HG03139 (cell line): ENCODE measurements around the gene STXBP5L.
"Not testable (repeated sequence)": the region's sequence is repeated elsewhere in the genome, so short reads cannot be mapped to it uniquely, and the experiment has no call there.

Experiments used
- ATAC-seq: cut with Tn5 transposase; IDR thresholded peaks from one replicate; pipeline ENCODE4 v1.9.1; 2021; ENCODE audit not compliant: unreplicated experiment

The STXBP5L gene

DNA sequence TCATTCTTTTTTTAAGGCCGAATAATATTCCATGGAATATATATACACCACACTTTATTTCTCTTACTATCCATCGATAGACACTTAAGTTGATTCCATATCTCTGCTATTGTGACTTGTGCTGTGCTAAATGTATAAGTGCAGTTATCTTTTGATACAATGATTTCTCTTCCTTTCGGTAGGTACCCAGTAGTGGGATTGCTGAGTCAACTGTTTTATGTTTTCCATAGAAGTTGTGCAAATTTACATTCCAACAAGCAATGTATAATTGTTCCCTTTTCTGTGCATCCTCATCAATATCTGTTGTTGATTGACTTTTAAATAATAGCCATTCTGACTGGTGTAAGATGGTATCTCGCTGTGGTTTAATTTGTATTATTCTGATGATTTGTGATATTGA is 81.0 kb downstream of the STXBP5L start:
- no peak for ATAC-seq

DNA sequence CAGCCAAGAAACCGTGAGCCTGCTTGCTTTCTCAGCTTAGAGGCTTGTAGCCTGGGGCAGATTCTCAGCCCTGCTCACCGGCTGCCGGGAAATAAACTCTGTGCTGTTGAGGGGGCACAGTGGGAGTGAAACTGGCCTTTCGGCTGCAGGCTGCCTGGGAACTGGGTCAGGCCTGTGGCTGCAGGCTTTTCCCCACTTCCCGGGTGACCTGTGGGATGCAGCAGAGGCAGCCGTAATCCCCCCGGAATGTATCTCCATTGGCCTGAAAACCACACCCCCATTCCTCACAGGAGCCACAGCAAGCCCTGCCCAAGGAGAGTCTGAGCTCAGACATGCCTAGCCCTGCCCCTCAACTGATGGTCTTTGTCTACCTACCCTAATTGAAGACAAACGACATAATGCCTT is 110.9 kb downstream of the STXBP5L start:
- no peak for ATAC-seq

DNA sequence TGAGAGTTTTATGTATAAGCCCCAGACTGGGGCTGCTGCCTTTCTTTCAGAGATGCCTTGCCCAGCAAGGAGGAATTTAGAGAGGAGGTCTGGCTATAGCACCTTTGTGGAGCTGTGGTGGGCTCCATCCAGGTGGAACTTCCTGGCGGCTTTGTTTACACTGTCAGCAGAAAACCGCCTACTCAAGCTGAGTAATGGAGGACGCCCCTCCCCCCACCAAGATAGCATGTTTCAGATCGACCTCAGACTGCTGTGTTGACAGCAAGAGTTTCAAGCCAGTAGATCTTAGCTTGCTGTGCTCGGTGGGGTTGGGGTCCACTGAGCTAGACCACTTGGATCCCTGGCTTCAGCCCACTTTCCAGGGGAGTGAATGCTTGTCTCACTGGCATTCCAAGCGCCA is 155.6 kb downstream of the STXBP5L start:
- no peak for ATAC-seq

DNA sequence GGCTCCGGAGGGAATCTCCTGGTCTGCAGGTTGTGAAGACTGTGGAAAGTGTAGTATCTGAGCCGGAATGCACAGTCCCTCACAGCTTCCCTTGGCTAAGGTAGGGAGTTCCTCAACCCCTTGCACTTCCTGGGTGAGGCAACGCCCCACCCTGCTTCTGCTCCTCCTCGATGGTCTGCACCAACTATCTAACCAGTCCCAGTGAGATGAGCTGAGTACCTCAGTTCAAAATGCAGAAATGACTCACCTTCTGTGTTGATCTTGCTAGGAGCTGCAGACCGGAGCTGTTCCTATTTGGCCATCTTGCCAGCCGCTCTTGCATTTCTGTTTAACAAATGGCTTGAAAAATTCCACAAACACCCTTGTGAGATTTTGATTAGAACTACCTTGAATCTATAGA is 156.1 kb downstream of the STXBP5L start:
- ATAC-seq: no peak

DNA sequence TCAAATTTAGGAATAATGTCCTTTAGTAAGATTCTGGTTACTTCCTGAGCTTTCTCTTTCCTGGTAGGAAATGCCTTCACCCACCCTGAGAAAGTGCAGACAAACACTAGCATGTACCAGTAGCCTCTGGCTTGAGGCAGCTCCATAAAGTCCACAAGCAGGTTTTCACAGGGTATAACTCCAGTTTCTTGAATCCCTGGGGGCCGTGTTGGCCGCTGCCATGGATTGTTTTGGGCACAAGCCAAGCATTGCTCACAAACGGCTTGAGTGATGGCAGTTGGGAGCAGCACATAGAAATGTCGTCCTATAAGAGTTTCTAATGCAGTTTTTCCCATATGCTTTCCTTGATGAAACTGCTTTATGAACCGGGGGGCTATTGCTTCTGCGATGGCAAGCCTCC is 164.1 kb downstream of the STXBP5L start:
- no peak for ATAC-seq

DNA sequence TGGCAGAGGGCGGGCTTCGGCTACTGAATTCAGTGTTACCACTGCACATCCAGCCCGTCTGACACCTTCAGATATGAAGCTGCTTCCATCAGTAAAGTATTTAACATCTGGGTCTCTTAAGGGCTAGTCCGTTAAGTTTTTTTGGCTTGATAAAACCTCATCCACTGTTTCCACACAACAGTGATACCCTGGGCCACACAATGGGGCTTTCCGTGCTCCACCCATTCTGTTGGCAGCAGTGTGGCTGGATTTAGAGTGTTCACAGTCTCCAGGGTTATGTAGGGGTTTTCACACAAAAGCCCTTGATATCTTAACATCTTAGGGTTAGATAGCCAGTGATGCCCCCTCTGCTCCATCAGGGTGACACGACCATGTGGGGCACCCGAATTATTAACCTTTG is 165.0 kb downstream of the STXBP5L start:
- ATAC-seq: no peak

DNA sequence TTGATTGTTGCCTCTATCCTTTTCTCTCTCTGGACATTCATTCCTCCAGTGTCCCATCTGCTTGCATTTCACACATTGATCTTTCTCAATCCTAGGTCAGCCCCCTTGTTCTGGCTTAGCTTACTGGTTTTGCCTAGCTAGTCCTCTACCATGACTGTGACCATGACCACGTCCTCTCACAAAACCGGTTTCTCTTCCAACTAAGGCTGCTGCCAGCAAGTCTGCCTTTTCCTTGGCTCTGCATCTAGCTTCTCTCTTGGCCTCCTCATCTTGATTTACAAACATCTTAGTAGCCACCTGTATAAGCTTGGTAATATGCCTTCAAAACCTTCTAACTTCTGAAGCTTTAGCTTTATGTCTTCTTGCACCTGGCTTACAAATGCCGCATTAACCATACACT is 167.2 kb downstream of the STXBP5L start:
- no peak for ATAC-seq

DNA sequence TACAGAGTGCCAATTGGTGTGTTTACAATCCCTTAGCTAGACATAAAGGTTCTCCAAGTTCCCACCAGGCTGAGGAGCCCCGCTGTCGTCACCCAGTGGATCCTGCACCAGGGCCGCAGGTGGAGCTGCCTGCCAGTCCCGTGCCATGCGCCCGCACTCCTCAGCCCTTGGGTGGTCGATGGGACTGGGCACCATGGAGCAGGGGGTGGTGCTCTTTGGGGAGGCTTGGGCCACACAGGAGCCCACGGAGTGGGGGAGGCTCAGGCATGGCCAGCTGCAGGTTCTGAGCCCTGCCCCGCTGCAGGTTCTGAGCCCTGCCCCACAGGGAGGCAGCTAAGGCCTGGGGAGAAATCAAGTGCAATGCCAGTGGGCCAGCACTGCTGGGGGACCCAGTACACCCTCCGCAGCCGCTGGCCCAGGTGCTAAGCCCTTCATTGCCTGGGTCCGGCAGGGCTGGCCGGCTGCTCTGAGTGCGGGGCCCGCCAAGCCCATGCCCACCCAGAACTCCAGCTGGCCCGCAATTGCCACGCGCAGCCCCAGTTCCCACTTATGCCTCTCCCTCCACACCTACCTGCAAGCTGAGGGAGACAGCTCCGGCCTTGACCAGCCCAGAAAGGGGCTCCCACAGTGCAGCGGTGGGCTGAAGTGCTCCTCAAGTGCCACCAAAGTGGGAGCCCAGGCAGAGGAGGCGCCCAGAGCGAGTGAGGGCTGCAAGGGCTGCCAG is 170.5 kb downstream of the STXBP5L start:
- ATAC-seq: not testable (repeated sequence)

DNA sequence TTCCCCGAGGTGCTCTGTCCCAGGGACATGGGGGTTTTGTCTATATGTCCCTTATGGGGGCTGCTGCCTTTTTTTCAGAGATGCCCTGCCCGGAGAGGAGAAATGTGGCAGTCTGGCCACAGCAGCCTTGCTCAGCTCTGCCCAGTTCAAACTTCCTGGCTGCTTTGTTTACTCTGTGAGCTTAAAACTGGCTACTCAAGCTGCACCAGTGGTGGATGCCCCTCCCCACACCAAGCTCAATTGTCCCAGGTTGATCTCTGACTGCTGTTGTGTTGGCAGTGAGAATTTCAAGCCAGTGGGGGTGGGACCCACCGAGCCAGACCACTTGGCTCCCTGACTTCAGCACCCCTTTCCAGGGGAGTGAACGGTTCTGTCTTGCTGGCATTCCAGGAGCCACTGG is 188.9 kb downstream of the STXBP5L start:
- no peak for ATAC-seq

DNA sequence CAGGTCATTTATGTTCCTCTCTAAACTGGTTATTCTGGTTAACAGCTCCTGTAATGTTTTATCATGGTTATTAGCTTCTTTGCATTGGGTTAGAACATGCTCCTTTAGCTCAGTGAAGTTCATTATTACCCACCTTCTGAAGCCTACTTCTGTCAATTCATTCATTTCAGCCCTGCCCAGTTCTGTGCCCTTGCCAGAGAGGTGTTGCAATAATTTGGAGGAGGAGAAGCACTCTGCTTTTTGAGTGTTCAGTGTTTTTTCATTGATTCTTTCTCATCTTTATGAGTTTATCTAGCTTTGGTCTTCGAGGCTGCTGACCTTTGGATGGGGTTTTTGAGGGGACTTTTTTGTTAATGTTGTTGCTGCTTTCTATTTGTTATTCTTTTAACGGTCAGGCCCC is 203.1 kb downstream of the STXBP5L start:
- ATAC-seq: not testable (repeated sequence)

DNA sequence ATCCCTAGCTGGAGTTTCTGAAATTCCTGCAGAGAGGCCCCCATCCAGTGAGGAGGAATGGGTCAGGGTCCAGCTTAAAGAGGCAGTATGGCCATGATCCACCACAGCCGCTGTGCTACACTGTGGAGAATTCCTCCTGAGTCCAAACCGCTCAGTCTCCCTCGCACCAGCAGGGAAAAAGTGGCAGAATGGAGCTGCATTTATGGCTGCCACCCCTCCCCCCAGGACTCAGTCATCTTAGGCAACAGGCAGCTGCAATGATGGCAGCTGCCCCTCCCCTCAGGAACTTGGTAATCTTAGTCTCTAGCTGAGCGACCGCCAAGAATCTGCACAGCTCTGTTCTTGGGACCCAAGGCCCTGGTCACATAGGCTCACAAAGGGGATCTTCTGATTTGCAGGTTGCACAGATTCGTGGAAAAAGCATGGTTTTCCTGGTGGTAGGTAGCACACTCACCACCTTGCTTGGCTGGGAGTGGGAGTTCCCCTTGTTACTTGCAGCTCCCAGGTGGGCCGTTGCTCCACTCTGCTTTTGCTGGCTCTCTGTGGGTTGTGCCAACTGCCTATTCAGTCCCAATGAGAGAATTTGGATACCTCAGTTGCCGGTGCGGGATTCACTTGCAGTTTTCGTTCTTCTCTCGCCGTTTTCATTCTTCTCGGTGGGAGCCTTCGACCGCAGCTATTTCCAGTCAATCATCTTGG is 204.1 kb downstream of the STXBP5L start:
- no peak for ATAC-seq

DNA sequence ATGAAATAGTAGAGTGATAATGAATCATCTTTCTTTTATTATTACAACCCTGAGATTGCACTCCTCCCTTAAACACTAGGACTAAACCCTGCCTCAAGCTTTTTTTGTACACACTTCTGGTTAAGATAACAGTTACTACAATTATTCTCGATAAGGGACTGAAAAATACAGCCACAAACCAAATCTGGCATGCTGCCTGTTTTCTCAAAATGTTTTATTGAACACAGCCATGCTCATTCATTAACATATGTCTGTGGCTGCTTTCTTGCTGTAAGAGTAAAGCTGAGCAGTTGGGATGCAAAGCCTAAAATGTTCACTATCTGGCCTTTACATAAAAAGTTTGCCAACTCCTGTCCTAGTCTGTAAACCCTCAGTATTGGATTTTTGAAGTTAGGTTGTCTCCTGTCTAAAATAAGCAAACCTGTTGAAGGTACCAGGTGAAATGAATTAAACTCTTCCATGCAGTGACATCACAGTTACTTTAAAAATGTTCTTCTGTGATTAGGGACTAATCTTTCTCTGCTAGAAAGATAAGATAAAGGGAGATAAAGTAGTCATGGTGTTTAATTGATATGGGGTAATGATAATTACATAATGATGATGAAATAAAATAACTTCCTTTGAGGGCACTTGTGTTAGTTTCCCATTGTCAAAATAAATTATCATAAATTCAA is 218.2 kb downstream of the STXBP5L start:
- ATAC-seq: no peak

DNA sequence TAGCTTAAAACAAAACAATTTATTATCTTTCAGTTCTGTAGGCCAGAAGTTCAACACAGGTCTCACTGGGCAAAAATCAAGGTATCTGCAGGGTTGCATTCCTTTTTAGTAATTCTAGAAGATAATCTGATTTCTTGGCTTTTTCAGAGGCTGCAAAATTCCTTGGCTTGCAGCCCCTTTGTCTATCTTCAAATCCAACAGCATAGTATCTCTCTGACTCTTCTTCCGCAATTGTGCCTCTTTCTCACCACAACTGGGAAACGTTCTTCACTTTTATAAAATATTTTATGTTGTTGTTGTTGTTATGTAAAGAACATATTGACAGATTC is 218.7 kb downstream of the STXBP5L start:
- no peak for ATAC-seq

DNA sequence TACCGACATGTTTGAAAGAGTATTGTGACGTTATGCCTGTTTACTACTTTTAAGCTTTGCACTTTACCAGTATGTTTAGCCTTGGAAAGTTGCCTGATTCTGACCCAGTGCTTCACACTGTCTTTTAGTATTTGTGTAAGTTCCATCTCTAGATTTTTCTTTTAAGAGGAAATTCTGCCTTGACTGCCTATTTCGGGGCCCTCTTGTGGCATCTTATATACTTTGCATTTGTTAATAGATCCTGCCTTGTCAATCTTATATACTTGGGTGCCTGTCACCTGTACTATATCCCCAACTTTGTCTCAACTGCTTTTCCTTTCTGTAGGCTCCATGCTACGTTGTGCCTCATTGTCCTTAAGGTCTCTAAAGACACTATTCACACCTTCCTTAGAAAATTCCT is 244.6 kb downstream of the STXBP5L start:
- no peak for ATAC-seq

DNA sequence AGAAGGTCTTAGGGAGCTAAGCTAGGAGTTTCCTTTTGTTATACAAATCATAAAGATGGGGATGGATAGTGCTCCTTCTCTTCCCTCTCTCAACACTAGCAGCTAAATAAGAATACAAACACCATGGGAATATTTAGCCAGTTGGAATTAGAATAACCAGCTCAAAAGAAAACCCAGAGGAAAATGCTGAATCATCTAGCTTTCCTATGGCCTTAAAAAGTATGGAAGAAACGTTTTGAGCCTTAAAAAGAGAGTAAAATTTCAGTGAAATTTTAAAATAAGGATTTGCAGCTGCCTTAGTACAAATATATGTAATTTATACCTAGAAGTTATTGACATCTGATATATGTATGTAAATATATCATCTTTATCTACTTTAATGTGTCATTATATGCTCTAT is 245.8 kb downstream of the STXBP5L start:
- ATAC-seq: no peak

DNA sequence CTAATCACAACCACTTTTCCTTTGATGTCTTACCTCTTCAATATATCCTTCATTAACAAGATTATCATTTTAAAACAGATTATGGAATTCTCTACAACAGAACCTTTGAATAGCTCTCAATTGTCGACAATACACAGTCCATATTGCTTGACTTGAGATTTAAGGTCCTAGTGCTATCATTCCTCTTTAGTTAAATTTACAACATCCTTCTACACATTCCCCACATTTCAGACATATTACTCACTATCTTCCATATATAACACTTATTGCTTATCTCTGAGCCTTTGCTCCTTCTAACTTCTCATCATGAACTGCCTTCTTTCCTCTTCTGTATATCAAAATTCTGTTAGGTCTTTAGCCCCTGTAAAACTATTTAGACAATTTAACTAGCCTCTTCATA is 247.0 kb downstream of the STXBP5L start:
- ATAC-seq: no peak

DNA sequence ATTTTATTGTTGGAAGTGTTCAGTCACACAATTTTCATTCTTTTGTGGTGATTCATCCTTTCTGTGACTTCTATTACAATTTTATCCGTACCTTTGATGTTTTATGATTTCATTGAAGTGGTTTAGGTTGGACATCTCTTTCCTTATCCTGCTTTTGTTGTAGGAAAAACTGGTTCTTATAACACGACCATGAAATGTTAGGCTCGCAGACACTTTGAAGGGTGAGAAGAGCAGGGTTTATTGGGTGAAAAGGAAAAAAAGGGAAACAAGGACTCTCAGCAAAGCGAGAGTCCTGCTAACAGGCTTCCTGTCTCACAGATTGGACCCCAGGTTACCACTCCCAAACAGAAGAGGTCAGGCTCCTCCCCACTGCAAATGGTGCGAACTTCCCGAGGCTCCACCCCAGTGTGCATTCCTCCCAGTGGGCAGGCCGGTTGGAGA is 257.4 kb downstream of the STXBP5L start:
- no peak for ATAC-seq

DNA sequence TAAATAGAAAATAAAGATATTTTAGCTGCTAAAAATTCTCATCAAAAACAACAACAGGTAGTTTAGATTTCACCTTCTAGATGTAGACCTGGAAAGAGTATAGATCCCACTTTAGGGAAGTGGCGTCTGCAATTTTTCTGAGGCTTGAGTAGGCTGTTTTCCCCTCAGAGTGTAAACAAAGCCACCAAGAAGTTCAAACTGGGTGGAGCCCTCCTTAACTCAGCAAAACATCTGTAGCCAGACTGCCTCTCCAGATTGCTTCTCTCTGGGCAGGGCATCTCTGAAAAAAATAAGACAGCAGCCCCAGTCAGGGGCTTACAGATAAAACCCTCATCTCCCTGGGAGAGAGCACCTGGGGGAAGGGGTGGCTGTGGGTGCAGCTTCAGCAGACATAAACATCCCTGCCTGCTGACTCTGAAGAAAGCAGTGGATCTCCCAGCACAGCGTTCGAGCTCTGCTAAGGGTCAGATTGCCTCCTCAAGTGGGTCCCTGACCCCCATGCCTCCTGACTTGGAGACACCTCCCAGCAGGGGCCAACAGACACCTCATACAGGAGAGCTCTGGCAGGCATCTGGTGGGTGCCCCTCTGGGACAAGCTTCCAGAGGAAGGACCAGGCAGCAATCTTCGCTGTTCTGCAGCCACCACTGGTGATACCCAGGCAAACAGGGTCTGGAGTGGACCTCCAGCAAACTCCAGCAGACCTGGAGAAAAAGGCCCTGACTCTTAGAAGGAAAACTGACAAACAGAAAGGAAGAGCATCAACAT is 259.6 kb downstream of the STXBP5L start:
- ATAC-seq: no peak

DNA sequence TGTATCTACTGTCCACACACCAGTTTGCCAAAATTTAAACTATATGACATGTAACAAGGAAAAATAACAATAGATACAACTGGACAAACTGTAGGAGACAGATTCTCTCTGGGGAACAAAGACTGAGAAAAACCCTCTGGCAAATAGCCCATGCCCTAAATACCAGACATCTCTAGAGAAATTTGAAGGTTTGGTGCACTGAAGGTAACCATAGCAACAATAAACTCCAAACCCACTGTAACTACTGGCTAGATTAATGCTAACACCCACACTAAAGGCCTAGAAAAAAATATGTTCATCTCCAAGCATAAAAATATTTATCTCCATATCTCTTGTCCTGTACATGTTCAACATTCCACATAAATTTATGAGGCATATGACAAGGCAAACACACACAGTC is 267.1 kb downstream of the STXBP5L start:
- no peak for ATAC-seq

DNA sequence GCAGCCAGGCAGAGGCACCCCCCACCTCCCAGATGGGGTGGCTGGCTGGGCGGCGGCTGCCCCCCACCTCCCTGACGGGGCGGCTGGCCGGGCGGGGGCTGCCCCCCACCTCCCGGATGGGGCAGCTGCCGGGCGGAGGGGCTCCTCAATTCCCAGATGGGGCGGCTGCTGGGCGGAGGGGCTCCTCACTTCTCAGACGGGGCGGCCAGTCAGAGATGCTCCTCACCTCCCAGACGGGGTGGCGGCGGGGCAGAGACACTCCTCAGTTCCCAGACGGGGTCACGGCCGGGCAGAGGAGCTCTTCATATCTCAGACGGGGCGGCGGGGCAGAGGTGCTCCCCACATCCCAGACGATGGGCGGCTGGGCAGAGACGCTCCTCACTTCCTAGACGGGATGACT is 282.6 kb downstream of the STXBP5L start:
- not testable (repeated sequence) for ATAC-seq

DNA sequence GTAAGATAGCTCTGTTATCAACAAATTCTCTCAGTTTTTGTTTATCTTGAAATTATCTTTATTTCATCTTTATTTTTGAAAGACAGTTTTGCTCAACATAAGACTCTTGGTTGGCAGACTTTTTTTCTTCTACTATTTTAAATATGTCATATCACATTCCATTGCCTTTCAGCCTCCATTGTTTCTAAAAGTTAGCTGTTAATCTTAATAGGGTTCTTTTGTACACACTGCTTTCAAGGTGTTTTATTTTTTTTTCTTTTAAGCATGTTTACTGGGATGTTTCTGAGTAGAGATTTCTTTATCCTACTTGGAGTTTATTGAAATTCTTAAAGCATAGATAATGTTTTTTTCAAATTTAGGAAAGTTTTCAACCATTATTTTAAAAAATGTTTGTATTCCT is 294.6 kb downstream of the STXBP5L start:
- ATAC-seq: no peak

DNA sequence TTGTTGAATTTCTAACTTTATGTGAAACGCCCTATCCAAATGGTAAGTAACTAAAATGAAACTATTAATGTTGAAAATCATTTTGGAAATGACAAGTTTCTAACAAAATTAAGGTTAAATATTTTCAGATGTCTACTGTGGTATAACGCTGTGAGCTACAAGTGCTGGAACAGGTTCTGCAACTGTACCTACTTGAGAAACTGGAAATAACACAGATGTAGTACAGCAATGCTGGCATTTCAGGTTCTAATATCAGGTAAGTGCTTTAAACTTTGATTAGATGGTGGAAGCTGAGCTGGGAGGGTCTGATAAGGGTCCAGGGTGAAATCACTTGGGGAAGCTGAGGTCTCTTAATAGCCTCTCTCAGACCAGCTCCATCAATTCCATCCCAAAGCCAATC is 315.1 kb downstream of the STXBP5L start:
- ATAC-seq: no peak
